ENCODE measurements around the gene ZAP70. TPM values are rescaled to one million over a fixed set of nuclear protein-coding genes. Genes with fewer than 3 reads are reported as not detected.
A peak's percentile ranks its signal among the peaks of the same experiment; 100 is the strongest.

The ZAP70 gene
- total RNA-seq = 2.6 and 3.8 TPM in 2 replicates
- long read RNA-seq, partial matches to known transcripts = 0 of 3 reads
- long read RNA-seq, other reads (novel, unspliced or antisense) = 1 of 3 reads

DNA sequence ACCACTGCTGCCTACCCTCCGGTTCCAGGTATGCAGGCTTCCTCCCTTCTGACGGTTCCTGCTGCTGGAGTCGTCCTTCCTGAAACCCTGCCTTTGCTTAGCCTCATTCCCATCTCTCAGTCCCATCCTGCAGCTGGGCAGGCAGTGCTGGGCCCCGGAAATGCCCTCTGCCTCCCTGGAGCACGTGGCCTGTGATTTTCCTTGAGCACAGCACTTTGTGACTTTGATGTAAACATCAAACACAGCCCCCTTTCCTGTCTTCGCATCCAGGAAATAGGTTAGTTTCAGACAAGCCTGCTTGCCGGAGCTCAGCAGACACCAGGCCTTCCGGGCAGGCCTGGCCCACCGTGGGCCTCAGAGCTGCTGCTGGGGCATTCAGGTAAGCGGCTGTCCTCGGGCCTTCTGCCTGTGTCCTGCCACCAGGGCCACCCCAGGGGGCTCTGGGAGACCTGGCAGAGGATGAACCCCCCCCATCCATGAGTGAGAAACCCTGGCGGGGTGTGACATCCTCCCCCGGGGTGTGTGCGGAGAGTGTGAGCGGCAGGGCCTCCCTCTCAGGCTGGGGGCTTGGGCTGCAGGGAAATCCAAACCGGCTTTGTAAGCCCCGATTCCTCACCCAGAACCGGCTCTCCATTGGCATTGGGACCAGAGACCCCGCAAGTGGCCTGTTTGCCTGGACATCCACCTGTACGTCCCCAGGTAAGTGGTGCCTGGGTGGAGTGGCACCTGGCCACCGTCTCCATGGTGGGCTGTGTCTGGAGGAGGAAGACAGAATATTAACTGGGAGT lies at the start of gene ZAP70:
ZAP70 (plus strand) TSS at position 281 of the 788 bp plus-strand sequence. CDS start 10,461 bp downstream, outside the sequence.
- H3K9me3 Mint-ChIP-seq (ENCODE audit: low read depth) = no peaks in the 10 kb centered on the region
- H3K4me3 Mint-ChIP-seq (ENCODE audit: low read depth) = peak within 1 kb of the TSS; percentile 34
- H3K27me3 Mint-ChIP-seq = no peaks in the 10 kb centered on the region
- H3K4me1 Mint-ChIP-seq (ENCODE audit: low read depth) = peaks cover 38% of the 10 kb centered on the region
- H3K36me3 Mint-ChIP-seq (ENCODE audit: insufficient read depth) = peaks cover 2% of the 10 kb centered on the region
- no peak for DNase-seq (ENCODE audit: low spot score, unreplicated experiment)
- peak within 1 kb of the TSS; percentile 86 for H3K27ac Mint-ChIP-seq
- TF ChIP-seq, protein P1, sequence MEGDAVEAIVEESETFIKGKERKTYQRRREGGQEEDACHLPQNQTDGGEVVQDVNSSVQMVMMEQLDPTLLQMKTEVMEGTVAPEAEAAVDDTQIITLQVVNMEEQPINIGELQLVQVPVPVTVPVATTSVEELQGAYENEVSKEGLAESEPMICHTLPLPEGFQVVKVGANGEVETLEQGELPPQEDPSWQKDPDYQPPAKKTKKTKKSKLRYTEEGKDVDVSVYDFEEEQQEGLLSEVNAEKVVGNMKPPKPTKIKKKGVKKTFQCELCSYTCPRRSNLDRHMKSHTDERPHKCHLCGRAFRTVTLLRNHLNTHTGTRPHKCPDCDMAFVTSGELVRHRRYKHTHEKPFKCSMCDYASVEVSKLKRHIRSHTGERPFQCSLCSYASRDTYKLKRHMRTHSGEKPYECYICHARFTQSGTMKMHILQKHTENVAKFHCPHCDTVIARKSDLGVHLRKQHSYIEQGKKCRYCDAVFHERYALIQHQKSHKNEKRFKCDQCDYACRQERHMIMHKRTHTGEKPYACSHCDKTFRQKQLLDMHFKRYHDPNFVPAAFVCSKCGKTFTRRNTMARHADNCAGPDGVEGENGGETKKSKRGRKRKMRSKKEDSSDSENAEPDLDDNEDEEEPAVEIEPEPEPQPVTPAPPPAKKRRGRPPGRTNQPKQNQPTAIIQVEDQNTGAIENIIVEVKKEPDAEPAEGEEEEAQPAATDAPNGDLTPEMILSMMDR (IDR thresholded peaks at IDR 0.05; ENCODE audit: unreplicated experiment) = no peak

DNA sequence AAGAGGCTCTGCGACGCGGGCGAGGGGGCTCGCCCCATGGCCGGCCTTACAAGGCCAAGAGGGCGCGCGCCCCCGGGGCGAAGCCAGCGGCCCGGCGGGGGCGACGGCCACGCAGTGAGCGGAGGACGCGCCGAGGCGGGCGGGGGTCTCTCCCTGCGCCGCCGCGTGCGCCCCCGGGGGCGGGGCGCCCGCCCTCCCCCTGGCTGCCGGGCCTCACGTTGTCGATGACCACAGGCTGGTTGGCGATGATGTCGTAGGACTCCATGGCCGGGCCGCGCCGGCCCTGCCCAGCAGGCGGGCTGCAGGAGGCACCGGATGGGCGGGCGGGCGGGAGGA lies 49.8 kb upstream of the ZAP70 start:
- peak; percentile 45 for DNase-seq (ENCODE audit: low spot score, unreplicated experiment)
- H3K4me3 Mint-ChIP-seq (ENCODE audit: low read depth) = peak overlapping the region; percentile 91
- no peaks in the 10 kb centered on the region for H3K9me3 Mint-ChIP-seq (ENCODE audit: low read depth)
- peaks cover 17% of the 10 kb centered on the region for H3K4me1 Mint-ChIP-seq (ENCODE audit: low read depth)
- TF ChIP-seq, protein P1 (IDR thresholded peaks at IDR 0.05; ENCODE audit: unreplicated experiment) = no peak
- H3K27ac Mint-ChIP-seq = no peak overlapping the region
- peaks cover 2% of the 10 kb centered on the region for H3K36me3 Mint-ChIP-seq (ENCODE audit: insufficient read depth)
- H3K27me3 Mint-ChIP-seq = no peaks in the 10 kb centered on the region

DNA sequence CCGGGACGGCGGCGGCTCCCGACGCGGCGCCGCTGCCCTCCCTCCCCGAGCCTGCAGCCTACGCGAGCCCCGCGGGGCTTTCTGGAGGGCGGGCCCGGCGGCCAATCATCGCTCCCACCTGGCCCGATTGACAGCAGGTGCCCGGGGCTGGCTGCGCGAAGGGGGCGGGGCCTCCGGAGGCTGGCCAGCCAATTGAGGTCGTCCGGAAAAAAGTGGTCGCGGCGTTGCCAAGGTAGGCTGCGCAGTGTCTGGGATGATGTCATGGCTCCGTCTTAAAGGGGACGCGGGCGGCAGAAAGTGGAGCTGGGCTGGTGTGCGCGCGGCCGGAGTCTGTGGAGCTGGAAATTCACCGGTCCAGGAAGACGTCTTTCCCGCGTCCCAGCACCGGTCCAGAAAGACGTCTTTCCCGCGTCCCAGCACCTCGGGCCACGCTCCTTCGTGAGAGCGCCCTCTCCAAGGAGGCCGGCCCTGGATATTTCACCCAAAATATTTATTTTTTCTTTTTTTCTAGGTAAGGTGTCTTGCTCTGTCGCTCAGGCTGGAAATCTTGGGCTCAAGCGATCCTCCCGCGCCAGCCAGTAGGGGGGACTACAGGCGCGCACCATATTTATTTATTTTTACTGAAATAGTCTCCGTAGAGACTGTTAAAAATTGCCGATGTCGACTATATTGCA lies 49.3 kb upstream of the ZAP70 start, which contains the start of gene ACTR1B:
ACTR1B (minus strand) TSS at position 83 of the 674 bp plus-strand sequence. CDS start 154 bp downstream, outside the sequence.
- no peaks in the 10 kb centered on the region for H3K9me3 Mint-ChIP-seq (ENCODE audit: low read depth)
- H3K27ac Mint-ChIP-seq = peak within 1 kb of the TSS; percentile 98

DNA sequence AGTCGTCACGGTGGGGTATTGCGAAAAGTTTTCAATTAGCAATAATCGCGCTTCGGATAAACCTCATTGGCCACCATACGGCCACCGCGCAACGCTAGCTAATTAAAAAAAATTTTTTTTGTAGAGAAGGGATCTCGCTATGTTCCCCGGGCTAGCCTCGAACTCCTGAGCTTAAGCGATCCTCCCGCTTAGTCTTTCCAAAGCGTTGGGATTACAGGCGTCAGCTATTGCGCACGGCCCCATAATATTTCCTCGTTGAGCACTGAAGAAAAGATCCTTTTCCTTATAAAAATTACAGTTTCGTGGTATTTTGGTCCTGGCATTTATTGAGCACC lies 48.8 kb upstream of the ZAP70 start:
- H3K4me3 Mint-ChIP-seq (ENCODE audit: low read depth) = peak overlapping the region; percentile 89
- peaks cover 17% of the 10 kb centered on the region for H3K4me1 Mint-ChIP-seq (ENCODE audit: low read depth)
- no peak for DNase-seq (ENCODE audit: low spot score, unreplicated experiment)
- peaks cover 2% of the 10 kb centered on the region for H3K36me3 Mint-ChIP-seq (ENCODE audit: insufficient read depth)
- no peaks in the 10 kb centered on the region for H3K27me3 Mint-ChIP-seq
- peak overlapping the region; percentile 98 for H3K27ac Mint-ChIP-seq
- TF ChIP-seq, protein P1 (IDR thresholded peaks at IDR 0.05; ENCODE audit: unreplicated experiment) = peak; percentile 2
- H3K9me3 Mint-ChIP-seq (ENCODE audit: low read depth) = no peaks in the 10 kb centered on the region

More for the DNA sequence above, 49.3 kb upstream of the ZAP70 start, which contains the start of gene ACTR1B:
- Mint-ChIP-seq H3K36me3 (ENCODE audit: insufficient read depth) (peaks cover 2% of the 10 kb centered on the region), H3K4me1 (ENCODE audit: low read depth) (peaks cover 17% of the 10 kb centered on the region), H3K4me3 (ENCODE audit: low read depth) (peak within 1 kb of the TSS; percentile 91), H3K27me3 (no peaks in the 10 kb centered on the region)
- peak; percentile 95 for DNase-seq (ENCODE audit: low spot score, unreplicated experiment)
- TF ChIP-seq, protein P1 (IDR thresholded peaks at IDR 0.05; ENCODE audit: unreplicated experiment) = peak; percentile 74

DNA sequence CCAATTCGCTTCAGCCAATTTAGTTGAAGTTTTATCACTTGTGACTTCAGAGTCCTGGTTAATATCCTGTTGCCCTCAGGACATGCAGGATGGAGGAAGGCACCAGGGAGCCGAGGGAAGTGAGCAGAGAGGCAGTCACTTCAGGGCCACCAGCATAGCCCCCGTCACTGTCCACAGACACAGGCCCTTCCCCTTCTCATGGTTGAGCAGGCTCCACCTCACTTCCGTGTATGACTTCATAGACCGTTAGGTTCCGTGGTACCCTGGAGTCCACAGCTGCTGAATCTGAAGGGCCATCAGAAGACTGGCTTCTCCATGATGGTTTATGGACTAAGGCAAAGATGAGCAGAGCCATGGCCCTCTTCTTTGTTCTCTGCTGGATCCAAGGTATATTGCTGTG lies 43.9 kb upstream of the ZAP70 start, which contains the start of gene C2orf92:
C2orf92 (plus strand) TSS at position 266 of the 400 bp plus-strand sequence; CDS start at position 342, 76 bp downstream.
- DNase-seq (ENCODE audit: low spot score, unreplicated experiment) = no peak
- Mint-ChIP-seq H3K27ac (no peak within 1 kb of the TSS), H3K4me1 (ENCODE audit: low read depth) (peaks cover 4% of the 10 kb centered on the region), H3K9me3 (ENCODE audit: low read depth) (no peaks in the 10 kb centered on the region), H3K36me3 (ENCODE audit: insufficient read depth) (no peaks in the 10 kb centered on the region), H3K4me3 (ENCODE audit: low read depth) (no peak within 1 kb of the TSS), H3K27me3 (no peaks in the 10 kb centered on the region)
- TF ChIP-seq, protein P1 (IDR thresholded peaks at IDR 0.05; ENCODE audit: unreplicated experiment) = no peak

Measured in progenitor cell of endocrine pancreas (in vitro differentiated cells).